HG02938 (cell line): ENCODE measurements around the gene NCLN.
"Not testable (repeated sequence)": the region's sequence is repeated elsewhere in the genome, so short reads cannot be mapped to it uniquely, and the experiment has no call there.

Experiments used
- ATAC-seq: cut with Tn5 transposase; IDR thresholded peaks from one replicate; pipeline ENCODE4 v1.9.1; 2021; ENCODE audit warnings: mild to moderate bottlenecking, moderate library complexity; ENCODE audit not compliant: unreplicated experiment

Gene NCLN

GRCh38 chr19:3224346-3225168 is 38.8 kb downstream of the NCLN start, which contains the start of gene CELF5:
Gene CELF5, plus strand, starts transcription at chr19:3224661. Its CDS starts 79 bp downstream, at chr19:3224740.
- no peak for ATAC-seq

DNA sequence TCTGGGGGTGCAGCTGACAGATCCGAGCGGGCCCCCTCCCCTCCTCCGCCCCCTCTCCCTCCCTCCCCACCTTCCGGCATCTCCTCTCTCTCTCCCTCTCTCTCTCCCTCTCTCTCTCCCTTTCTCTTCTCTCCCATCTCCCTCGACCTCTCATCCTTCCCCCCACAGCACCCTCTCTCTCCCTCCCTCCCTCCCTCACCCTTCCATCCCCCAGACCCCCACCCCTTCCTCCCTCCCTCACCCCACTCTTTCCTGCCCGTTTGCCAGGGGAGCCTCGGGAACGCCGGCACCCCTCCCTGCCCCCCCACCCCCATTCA is 39.4 kb downstream of the NCLN start:
- no peak for ATAC-seq

DNA sequence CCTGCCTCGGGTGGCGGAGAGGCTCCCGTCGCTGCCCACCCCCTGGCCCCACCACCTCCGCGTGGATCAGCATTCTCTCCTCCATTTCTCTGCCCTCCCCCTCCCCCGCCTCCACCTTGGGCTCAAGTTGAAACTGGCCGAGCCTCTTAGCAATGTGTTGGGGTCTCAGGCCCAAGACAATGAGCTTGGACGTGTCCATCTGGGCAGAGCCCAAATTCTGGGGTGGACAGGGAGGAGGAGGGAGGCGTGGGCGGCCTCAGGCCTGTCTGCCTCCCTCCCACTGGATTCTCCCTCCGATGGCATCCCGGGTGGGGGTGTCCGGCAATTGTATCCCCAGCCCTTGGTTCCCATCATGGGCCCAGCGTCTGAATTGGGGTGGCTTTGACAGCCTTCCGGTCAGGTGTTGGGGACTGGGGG is 40.0 kb downstream of the NCLN start:
- no peak for ATAC-seq

DNA sequence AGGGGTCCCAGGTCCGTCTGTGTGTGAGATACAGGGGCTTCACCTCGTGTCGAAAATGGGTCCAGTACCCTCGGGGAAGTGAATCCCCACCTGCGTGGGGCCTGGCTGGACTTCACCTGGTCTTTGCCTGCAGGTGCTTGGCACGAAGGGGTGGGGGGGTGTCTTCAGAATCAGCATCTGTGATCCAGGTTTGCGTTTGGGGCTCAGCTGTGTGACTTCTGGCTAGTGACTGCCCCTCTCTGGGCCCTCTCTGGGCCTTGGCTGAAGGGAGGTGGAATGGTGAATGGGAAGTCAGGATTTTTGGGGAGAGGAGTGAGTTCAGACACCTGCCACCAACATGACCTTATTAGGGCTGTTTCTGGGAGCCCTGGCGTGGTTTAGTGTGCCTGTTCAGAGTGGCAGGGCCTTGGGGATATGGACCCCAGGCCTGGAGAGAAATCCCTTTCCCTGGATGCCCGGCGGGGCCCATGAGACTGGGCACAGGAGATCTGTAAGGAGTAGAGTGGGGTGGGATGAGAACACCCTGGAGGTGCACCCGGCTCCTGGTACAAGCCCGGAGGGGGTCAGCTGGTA is 41.4 kb downstream of the NCLN start:
- no peak for ATAC-seq

GRCh38 chr19:3229346-3229743 is 43.6 kb downstream of the NCLN start:
- ATAC-seq: no peak

DNA sequence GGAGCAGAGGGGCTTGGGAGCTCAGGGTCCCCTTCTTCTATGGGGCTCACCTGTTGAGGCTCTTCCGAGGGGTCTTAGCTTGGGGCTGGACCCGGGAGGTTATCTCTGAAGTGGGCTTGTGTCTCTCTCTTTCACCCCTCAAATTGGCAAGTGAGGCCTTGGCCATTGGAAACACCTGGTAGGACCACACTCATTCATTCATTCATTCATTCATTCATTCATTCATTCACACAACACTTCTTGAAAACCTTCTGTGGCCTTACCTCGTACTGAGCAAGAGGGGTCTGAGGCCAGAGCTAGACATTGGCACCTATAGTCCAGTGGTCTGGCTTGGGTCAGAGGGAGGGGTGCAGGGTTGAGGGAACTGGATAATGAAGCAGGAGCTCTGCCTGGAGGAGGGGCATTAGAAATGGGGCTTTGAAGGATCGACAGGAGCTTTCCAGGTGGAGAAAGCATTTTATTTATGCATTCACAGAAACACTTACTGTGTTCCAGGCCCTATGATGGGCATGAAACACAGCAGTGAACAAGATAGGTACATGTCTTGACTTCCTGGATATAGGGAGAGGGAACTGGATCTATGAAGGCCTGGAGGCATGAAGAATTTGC is 44.3 kb downstream of the NCLN start:
- no peak for ATAC-seq

DNA sequence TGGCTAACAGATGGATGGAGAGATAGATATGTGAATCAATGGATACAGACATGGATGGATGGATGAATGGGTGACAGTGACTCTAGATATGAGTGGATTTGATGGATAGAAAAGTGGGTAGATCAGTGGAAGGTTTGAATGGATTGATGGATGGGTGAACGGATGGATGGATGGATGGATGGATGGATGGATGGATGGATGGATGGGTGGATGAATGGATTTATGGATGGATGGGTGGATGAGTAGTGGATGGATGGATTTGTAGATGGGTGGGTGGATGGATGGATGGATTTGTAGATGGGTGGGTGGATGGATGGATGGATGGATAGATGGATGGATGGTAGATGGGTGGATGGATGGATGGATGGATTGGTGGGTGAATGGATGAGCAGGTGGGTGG is 45.6 kb downstream of the NCLN start:
- no peak for ATAC-seq

- ATAC-seq: no peak
Observed at GRCh38 chr19:3233116-3233515, 47.4 kb downstream of the NCLN start.

- ATAC-seq: no peak
Observed at GRCh38 chr19:3233831-3234230, 48.1 kb downstream of the NCLN start.

GRCh38 chr19:3234800-3235199 is 49.1 kb downstream of the NCLN start:
- no peak for ATAC-seq

- ATAC-seq: not testable (repeated sequence)
Observed at GRCh38 chr19:3235604-3236003, 49.9 kb downstream of the NCLN start.

DNA sequence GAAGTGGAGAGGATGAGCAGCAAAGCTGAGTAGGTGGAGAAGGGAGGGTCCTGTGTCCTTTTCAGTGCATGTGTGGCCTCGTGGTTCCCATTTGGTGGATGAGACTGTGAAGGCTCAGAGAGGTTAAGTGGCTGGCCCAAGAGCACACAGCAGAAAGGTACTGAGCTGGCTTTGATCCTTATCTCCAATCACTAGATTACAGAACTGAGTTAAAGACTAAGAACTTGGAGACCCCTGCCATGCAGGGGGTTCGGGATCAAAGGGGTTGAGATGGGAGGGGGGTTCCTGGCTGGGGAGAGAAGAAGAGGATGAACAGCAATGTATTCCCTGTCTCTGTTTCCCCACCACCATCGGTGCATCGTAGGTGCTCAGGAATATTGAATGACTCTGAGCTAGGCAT is 50.5 kb downstream of the NCLN start:
- ATAC-seq: no peak

- no peak for ATAC-seq
Observed at GRCh38 chr19:3238066-3238561, 52.4 kb downstream of the NCLN start.

DNA sequence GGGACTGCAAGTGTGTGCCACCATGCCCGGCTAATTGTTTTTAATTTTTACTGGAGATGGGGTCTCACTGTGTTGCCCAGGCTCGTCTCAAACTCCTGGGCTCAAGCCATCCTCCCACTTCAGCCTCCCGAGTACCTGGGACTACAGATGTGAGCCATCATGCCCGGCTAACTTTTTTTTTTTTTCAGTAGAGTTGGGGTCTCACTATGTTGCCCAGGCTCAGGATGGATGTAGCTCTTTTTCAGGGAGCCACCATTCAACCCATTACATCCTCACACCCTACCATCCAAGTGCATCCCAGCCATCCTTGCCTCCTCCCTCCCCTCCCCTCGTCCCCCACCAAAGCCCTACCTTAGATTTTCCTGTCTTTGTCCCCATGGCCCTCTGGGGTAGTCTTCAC is 53.6 kb downstream of the NCLN start:
- no peak for ATAC-seq

DNA sequence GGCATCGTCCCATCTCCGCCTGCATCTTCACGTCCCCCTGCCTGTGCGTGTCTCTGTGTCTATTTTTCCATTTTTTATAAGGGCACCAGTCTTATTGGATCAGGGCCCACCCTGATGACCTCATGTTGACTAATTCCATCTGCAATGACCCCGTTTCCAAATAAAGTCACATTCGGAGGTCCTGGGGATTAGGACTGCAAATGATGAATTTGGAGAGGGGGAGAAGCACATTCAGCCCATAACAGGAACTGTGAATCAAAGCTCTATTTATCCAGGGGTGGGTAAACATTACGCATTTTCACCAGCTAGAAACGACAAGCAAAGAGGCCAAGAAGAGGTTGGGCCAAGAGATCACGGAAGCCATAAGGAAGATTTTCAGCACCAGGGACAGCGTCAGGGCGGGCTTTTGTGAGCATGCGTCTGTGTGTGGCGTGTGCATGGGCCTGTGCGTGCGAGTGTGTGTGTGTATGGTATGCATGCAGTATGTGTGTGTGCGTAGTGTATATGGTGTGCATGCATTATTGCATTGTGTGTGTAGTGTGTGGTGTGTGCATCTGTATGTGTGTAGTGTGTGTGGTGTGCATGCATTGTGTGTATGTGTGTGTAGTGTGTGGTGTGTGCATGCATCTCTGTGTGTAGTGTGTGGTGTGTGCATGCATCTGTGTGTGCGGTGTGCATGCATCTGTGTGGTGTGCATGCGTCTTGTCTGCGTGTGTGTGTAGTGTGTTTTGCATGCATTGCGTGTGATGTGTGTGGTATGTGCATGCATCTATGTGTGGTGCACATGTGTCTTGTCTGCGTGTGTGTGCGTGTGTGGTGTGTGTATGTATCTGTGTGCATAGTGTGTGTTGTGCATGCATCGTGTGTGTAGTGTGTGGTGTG is 58.3 kb downstream of the NCLN start:
- ATAC-seq: no peak

DNA sequence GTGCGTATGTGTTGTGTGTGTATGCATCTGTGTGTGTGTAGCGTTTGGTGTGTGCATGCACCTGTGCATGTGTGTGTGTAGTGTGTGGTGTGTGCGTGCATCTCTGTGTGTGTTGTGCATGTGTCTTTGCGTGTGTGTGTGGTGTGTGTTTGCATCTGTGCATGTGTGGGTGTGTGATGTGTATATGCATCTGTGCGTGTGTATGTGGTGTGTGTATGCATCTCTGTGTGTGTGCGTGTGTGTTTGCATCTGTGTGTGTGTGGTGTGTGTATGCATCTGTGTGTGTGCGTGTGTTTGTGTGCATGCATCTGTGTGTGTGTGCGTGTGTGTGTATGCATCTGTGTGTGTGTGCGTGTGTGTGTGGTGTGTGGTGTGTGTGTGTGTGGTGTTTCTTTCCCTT is 59.3 kb downstream of the NCLN start:
- no peak for ATAC-seq

DNA sequence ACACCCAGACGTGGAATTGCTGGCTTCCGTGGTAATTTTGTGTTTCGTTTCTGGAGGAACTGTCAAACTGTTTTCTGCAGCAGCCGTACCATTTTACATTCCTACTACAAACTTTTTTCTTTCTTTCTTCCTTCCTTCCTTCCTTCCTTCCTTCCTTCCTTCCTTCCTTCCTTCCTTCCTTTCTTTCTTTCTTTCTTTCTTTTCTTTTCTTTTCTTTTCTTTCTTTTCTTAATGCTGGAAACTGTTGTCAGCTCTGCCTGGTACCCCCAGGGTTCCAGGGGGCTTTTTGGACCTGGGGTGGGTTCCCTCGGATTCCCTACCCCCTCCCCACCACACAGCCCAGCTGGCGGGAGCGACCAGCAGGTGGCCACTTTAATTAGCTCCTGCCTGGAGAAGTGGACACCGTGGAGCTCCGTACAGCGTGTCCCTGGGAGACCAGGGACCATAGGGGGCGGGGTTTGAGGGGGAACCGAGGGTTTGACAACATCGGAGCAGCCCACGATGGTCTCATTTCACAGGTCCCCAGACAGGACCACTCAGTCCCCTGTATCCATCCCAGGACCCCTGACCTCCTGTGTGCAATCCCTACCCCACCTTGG is 63.1 kb downstream of the NCLN start:
- ATAC-seq: no peak

DNA sequence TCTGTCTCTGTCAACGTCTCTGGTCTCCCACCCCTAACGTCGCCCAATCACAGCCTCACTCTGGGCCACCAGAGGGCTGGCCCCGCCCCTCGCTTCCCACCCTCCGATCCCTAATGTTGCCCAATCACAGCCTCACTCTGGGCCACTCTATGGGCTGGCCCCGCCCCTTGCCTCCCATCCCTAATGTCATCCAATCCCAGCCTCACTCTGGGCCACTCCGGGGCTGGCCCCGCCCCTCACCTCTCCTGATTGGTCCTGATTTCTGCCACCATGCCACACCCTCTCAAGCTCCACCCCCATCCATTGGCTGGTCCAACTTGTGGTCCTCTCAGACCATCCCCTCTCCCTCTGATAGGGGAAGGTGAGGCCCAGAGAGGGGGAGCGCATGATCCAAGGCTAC is 63.7 kb downstream of the NCLN start:
- no peak for ATAC-seq

- no peak for ATAC-seq
Observed at GRCh38 chr19:3250675-3251074, 64.9 kb downstream of the NCLN start.

DNA sequence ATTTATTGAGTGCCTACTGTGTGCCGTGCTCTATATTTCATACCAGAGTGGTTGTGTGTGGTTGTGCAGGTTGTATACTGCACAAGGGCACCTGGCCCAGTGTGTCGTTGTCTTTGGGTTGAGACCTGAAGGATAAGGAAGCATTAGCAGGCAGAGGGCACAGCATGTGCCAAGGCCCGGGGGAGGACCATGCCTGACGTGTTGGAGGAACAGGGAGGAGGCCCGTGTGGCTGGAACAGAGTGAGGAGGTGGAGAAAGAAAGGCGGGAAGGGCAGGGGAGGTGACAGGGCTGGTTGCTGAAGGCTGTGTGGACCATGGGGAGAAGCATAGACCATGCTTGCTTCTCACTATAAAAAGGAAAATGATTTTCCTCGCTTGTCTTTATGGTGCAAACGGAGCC is 65.5 kb downstream of the NCLN start:
- no peak for ATAC-seq

- ATAC-seq: no peak
Observed at GRCh38 chr19:3252650-3253049, 66.9 kb downstream of the NCLN start.
